ENCODE results near the gene CADPS.

GRCh38 chr3:62859203-62859791, 15.9 kb downstream of the CADPS start:
- TF ChIP-seq, protein P1, sequence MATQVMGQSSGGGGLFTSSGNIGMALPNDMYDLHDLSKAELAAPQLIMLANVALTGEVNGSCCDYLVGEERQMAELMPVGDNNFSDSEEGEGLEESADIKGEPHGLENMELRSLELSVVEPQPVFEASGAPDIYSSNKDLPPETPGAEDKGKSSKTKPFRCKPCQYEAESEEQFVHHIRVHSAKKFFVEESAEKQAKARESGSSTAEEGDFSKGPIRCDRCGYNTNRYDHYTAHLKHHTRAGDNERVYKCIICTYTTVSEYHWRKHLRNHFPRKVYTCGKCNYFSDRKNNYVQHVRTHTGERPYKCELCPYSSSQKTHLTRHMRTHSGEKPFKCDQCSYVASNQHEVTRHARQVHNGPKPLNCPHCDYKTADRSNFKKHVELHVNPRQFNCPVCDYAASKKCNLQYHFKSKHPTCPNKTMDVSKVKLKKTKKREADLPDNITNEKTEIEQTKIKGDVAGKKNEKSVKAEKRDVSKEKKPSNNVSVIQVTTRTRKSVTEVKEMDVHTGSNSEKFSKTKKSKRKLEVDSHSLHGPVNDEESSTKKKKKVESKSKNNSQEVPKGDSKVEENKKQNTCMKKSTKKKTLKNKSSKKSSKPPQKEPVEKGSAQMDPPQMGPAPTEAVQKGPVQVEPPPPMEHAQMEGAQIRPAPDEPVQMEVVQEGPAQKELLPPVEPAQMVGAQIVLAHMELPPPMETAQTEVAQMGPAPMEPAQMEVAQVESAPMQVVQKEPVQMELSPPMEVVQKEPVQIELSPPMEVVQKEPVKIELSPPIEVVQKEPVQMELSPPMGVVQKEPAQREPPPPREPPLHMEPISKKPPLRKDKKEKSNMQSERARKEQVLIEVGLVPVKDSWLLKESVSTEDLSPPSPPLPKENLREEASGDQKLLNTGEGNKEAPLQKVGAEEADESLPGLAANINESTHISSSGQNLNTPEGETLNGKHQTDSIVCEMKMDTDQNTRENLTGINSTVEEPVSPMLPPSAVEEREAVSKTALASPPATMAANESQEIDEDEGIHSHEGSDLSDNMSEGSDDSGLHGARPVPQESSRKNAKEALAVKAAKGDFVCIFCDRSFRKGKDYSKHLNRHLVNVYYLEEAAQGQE (IDR thresholded peaks at IDR 0.05; ENCODE audit: insufficient replicate concordance, low read depth): no peak
- TF ChIP-seq CTCF (IDR thresholded peaks at IDR 0.05; ENCODE audit: insufficient read depth, low read length) (no peak), POLR2AphosphoS5 (IDR thresholded peaks at IDR 0.05; ENCODE audit: low read depth) (no peak), SPI1 (IDR thresholded peaks at IDR 0.05; ENCODE audit: borderline replicate concordance, low read depth) (no peak), GABPA (IDR thresholded peaks at IDR 0.05; ENCODE audit: low read depth) (no peak)
